ENCODE measurements around the gene REC114. TPM values are rescaled to one million over a fixed set of nuclear protein-coding genes. Genes with fewer than 3 reads are reported as not detected.

REC114 gene
- total and polyA plus RNA-seq, 2 donors (not counting 1 experiment from before 2014, with no cell fraction given): not detected

DNA sequence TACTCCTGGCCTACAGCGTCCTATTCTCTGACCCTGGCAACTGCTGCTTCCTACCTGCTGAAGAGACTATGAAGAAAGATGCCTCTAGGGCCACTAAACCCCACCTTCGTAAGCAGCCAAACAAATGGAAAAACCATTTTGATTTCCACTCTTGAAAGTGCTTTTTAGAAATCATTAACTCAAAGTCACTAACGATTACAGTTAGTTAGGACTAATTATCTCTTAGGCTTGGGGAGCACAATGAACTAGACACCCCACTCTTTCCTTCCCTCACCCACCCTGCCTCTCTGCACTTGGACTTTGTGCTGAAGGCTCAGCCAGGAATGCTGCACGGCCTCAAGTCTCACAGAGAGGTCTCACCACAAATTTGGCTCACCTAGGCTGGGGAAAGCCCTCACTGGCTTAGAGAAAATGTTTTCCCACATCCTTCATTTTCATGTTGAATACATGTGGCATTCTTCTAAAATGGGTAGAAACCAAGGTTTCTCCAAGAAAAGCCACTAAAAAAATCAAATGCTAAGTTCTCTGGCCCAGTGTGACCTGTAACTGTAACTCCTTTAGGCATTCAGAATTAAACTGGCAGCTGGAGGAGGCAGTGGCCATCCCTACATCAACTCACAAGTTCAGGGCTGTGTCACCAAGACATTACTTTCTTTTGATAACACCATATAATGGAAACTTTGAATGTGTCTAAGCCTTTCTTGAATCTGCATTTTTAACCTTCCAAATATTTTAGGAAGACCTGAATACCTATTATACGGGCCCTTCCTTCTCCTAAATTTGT, 143.1 kb downstream of the REC114 start:
- WGBS (ENCODE audit: insufficient coverage): 90% methylated on average over 3 of the region's 5 CpGs
- Mint-ChIP-seq H3K4me3 (no peak overlapping the region), H3K27me3 (no peaks in the 10 kb centered on the region), H3K27ac (no peak overlapping the region), H3K4me1 (no peaks in the 10 kb centered on the region), H3K9me3 (ENCODE audit: insufficient read depth) (no peaks in the 10 kb centered on the region)
- POLR2A ChIA-PET: no interaction called here
- Histone ChIP-seq H3K4me1 (ENCODE audit: control insufficient read depth in 2 of 2, insufficient read depth in 2 of 2, low read length in 2 of 2) (no peaks in the 10 kb centered on the region), H3K36me3 (replicated peaks in 1 of 2; ENCODE audit: control extremely low read depth in 1 of 2, control insufficient read depth in 1 of 2, extremely low read depth in 1 of 2, insufficient read depth in 2 of 2, low read length in 1 of 2) (peaks cover 3 to 65% of the 10 kb centered on the region in 2 experiments), H3K9me3 (ENCODE audit: control extremely low read depth in 1 of 3, control insufficient read depth in 2 of 3, insufficient read depth in 1 of 3, low read length in 2 of 3) (no peaks in the 10 kb centered on the region), H3K9ac (ENCODE audit: low read length) (no peak overlapping the region), H3K79me2 (ENCODE audit: control insufficient read depth, insufficient read depth, low read length) (no peaks in the 10 kb centered on the region), H2AFZ (ENCODE audit: insufficient read depth, low read depth, low read length, poor library complexity, severe bottlenecking) (no peak overlapping the region), H3K4me3 (ENCODE audit: control extremely low read depth in 1 of 5, extremely low read depth in 1 of 5, insufficient read depth in 1 of 5, low read depth in 2 of 5, low read length in 4 of 5) (no peak overlapping the region), H4K20me1 (ENCODE audit: control insufficient read depth, insufficient read depth, low read length, poor library complexity, severe bottlenecking) (peaks cover 7% of the 10 kb centered on the region), H3K27me3 (replicated peaks in 1 of 4; ENCODE audit: control extremely low read depth in 1 of 4, control insufficient read depth in 3 of 4, insufficient read depth in 4 of 4, low read length in 3 of 4) (no peaks in the 10 kb centered on the region), H3K4me2 (replicated peaks; ENCODE audit: low read depth, low read length, poor library complexity, severe bottlenecking) (no peak overlapping the region), H3K27ac (ENCODE audit: low read length in 2 of 2) (no peak overlapping the region)
- CTCF ChIA-PET: no interaction called here
- ATAC-seq (ENCODE audit: low read depth) (no peak), DNase-seq (no peak)
- TF ChIP-seq, protein P1, sequence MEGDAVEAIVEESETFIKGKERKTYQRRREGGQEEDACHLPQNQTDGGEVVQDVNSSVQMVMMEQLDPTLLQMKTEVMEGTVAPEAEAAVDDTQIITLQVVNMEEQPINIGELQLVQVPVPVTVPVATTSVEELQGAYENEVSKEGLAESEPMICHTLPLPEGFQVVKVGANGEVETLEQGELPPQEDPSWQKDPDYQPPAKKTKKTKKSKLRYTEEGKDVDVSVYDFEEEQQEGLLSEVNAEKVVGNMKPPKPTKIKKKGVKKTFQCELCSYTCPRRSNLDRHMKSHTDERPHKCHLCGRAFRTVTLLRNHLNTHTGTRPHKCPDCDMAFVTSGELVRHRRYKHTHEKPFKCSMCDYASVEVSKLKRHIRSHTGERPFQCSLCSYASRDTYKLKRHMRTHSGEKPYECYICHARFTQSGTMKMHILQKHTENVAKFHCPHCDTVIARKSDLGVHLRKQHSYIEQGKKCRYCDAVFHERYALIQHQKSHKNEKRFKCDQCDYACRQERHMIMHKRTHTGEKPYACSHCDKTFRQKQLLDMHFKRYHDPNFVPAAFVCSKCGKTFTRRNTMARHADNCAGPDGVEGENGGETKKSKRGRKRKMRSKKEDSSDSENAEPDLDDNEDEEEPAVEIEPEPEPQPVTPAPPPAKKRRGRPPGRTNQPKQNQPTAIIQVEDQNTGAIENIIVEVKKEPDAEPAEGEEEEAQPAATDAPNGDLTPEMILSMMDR (IDR thresholded peaks at IDR 0.05): no peak
- intact Hi-C loops (cut with micrococcal nuclease): no loop called here

DNA sequence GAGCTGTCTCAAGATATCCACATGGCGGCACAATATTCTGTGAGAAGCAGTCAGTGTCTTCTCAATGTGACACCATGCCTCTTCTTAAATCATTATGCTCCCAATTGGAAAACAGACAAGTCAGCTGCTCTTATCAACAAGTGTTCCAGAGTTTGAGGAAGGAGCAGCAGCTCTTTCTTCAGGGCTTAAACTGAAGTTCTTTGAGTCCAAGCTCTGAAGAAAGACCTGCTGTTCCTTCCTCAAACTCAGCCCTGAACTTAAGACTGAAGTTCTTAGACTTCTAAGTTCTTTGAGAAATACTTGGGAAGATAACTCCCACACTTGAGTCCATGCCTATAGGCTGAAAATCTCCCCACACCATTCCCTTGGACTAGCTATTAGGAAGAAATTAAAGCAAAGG, 146.8 kb downstream of the REC114 start:
- Histone ChIP-seq H3K79me2 (ENCODE audit: control insufficient read depth, insufficient read depth, low read length) (peaks cover 3% of the 10 kb centered on the region), H4K20me1 (ENCODE audit: control insufficient read depth, insufficient read depth, low read length, poor library complexity, severe bottlenecking) (peaks cover 25% of the 10 kb centered on the region), H3K4me2 (replicated peaks; ENCODE audit: low read depth, low read length, poor library complexity, severe bottlenecking) (no peak overlapping the region), H3K27ac (ENCODE audit: low read length in 2 of 2) (no peak overlapping the region), H2AFZ (ENCODE audit: insufficient read depth, low read depth, low read length, poor library complexity, severe bottlenecking) (no peak overlapping the region), H3K4me1 (ENCODE audit: control insufficient read depth in 2 of 2, insufficient read depth in 2 of 2, low read length in 2 of 2) (no peaks in the 10 kb centered on the region), H3K36me3 (replicated peaks in 1 of 2; ENCODE audit: control extremely low read depth in 1 of 2, control insufficient read depth in 1 of 2, extremely low read depth in 1 of 2, insufficient read depth in 2 of 2, low read length in 1 of 2) (peaks cover 3 to 49% of the 10 kb centered on the region in 2 experiments), H3K27me3 (replicated peaks in 1 of 4; ENCODE audit: control extremely low read depth in 1 of 4, control insufficient read depth in 3 of 4, insufficient read depth in 4 of 4, low read length in 3 of 4) (no peaks in the 10 kb centered on the region), H3K4me3 (ENCODE audit: control extremely low read depth in 1 of 5, extremely low read depth in 1 of 5, insufficient read depth in 1 of 5, low read depth in 2 of 5, low read length in 4 of 5) (no peak overlapping the region), H3K9me3 (ENCODE audit: control extremely low read depth in 1 of 3, control insufficient read depth in 2 of 3, insufficient read depth in 1 of 3, low read length in 2 of 3) (no peaks in the 10 kb centered on the region), H3K9ac (ENCODE audit: low read length) (no peak overlapping the region)
- no peak for TF ChIP-seq EZH2 (IDR thresholded peaks at IDR 0.05; ENCODE audit: borderline replicate concordance, insufficient read depth, low read depth, low read length, poor library complexity, severe bottlenecking)
- TF ChIP-seq, protein P1 (IDR thresholded peaks at IDR 0.05): no peak
- Mint-ChIP-seq H3K4me3 (no peak overlapping the region), H3K27me3 (no peaks in the 10 kb centered on the region), H3K27ac (no peak overlapping the region), H3K9me3 (ENCODE audit: insufficient read depth) (no peaks in the 10 kb centered on the region), H3K4me1 (peaks cover 3% of the 10 kb centered on the region)
- CTCF ChIA-PET: interaction anchor here (1.3 to 1.9 kb wide), 3 partner anchors 29 to 116 kb away, joined by 3 to 6 read pairs (median 4); no protein-coding TSS in a partner anchor
- DNase-seq: no peak
- ATAC-seq (ENCODE audit: low read depth): no peak
- POLR2A ChIA-PET: no interaction called here
- WGBS (ENCODE audit: insufficient coverage): 100% methylated on average over 1 of the region's 1 CpG
- intact Hi-C loops (cut with micrococcal nuclease): no loop called here
